Middle frontal gyrus (tissue), 1 donor: Measurements from ENCODE around the gene PDK2.
"Not testable (repeated sequence)": the region's sequence is repeated elsewhere in the genome, so short reads cannot be mapped to it uniquely, and the experiment has no call there.

Source experiments
- DNase-seq: peaks from one replicate; pipeline ENCODE4 v3.0.0-alpha.2; 2015; ENCODE audit warnings: low spot score; ENCODE audit errors: extremely low spot score

The PDK2 gene

DNA sequence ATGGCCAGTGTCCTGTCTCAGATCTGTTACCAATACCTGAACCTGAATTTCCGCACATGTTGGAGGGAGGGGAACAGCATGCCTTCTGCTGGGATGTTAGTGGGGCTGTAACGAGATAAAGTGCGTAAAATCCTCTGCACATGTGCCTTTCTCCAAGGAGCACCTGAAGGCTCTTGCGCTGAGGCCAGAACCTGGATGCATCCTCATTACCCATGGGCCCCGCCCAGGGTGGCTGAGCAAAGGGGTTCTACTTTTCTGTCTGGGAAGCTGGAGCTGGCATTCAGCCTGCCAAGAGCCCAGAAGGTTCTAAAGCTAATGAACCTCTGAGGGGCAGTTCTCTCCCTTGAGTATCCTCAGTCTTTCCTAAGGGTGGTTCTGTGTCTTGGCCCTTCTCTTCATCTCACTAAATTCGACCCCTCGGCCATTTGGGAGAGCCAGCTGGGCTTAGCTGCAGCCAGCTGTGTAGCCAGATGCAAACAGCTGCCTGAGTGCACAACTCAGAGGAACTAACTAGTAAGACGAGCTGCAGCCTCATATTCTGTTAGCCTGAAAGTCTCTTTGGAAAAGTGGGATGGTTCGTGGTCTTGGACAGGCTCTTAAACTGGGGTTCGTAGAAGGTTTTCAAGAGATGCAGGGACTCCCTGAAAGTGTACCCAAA is 36.7 kb upstream of the PDK2 start:
- DNase-seq = no peak

GRCh38 chr17:50059256-50059655 is 35.9 kb upstream of the PDK2 start:
- no peak for DNase-seq

- no peak for DNase-seq
Observed at GRCh38 chr17:50059759-50060273, 35.3 kb upstream of the PDK2 start.

GRCh38 chr17:50060951-50061712 is 34.0 kb upstream of the PDK2 start:
- no peak for DNase-seq

GRCh38 chr17:50061713-50062045 is 33.5 kb upstream of the PDK2 start:
- not testable (repeated sequence) for DNase-seq

DNA sequence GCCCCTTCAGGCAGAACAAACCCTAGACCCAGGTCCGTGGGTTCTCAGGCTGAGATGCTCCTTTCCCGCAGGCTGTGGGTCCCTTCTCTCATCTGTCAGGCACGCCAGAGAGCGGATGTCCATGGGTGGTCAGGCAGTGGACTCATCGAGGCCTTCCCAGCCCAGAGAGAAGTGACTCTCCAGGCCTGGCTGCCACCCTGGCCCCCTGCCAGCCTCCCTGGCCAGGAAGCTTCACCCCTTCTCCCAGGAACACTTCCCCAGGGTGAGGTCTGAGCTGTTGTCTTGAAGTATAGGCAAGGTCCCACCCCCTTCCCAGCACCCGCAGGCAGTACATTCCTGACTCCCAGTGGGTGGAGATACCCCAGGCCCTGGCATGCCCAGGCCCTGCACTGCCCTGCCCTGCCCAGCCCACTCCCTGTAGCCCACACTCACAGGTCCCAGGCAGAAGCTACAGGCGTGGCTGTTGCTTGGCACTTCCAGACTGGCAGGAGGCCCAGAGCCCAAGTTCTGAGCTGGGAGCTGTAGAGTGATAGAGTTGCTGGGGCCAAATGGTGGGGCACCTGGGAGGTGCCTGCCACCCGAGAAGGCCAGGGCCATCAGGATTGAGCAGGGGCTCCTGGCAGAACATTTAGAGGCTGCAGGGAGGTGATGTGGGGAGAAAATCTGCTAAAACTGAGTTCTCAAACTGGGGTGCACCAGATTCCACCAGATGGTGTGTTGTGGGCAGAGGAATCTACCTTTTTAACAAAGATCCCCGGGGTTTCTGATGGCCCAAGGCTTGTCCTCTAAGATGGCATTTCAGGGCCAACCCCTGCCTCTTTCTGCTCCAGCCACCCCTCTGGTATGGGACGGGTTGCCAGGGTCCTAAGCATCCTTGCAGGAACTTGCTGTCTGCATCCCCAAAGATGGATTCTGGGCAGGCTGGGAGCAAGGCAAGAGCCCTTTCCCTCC is 32.6 kb upstream of the PDK2 start:
- DNase-seq = no peak

GRCh38 chr17:50063561-50064252 is 31.4 kb upstream of the PDK2 start:
- no peak for DNase-seq

- DNase-seq = no peak
Observed at GRCh38 chr17:50064253-50065001, 30.7 kb upstream of the PDK2 start.

DNA sequence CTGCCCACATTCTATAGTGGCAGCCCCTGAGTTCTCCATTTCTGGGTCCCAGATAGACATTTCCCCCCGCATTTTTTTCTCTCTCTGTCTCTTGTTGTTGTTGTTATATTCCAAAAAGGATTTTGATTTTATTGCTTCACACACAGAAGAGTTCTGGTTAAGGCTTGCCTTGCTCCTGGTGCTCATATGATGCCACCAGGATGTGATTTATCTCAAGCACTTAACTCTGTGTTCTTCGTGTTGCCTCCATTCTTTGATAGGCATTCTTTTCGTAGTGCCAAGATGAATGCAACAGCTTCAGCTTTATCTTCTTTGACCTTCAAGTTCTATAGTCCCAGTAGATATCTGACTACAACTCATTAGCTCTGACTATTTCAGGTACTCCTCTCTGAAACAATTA is 30.1 kb upstream of the PDK2 start:
- DNase-seq = no peak

DNA sequence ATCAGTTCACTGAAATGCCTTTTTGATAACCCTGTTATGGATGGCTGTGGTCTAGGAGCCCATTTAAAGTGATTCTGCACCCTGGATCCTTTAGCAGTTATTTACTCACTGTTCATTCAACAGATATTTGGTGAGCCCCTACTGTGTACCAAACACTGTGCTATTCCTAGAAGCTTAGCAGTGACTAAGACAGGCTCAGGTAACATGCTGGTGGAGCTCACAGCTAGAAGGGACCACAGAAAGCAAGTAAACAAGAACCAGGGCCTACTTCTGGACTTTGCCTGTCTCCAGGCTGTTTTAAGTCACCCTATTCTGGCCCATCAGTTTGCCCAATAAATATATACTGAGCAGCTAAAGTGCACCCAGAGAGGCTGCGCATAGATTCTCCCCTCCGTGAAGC is 28.2 kb upstream of the PDK2 start:
- no peak for DNase-seq

- DNase-seq = no peak
Observed at GRCh38 chr17:50067996-50068395, 27.2 kb upstream of the PDK2 start.

DNA sequence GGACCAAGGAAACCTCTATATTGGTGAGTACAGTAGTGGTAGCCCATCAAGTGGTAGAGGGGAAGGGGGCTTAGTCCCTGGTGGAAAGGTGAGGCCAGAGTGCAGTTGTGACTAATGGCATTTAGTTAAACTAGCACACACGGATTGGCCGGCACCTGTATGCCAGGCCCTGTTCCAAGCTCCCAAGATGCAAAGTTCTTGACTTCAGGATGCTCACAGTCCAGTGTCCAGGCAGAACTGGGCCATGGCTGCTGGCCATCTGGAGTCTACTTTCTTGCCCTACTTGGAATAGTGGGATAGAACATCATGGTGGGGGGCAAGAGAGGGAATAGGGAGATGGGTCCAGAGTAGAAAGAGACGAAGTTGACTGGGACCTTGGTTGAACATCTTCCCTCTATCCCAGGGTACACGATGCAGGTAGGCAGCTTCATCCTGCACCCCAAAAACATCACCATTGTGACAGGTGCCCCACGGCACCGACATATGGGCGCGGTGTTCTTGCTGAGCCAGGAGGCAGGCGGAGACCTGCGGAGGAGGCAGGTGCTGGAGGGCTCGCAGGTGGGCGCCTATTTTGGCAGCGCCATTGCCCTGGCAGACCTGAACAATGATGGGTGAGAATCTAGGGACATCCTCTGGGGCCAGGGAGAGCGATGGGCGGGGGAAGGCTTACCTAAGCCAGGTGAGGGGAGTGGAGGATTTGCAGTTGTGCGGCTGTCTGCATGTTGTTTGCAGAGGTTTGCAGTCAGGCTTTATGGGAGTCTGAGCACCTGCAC is 24.1 kb upstream of the PDK2 start:
- no peak for DNase-seq

DNA sequence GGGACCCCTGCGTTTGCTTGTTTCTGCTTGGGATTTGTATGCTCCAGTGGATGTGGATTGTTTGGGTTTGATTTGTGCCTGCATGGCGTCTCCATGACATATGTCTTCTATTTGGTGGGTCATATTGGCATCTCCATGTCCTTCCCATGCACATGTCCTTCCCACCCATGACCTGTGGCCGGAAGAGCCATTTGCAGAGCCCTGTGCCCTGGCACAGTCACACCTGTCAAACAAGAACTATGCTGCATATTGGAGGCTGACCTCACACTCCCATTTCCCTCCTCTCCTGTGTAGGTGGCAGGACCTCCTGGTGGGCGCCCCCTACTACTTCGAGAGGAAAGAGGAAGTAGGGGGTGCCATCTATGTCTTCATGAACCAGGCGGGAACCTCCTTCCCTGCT is 23.5 kb upstream of the PDK2 start:
- no peak for DNase-seq

DNA sequence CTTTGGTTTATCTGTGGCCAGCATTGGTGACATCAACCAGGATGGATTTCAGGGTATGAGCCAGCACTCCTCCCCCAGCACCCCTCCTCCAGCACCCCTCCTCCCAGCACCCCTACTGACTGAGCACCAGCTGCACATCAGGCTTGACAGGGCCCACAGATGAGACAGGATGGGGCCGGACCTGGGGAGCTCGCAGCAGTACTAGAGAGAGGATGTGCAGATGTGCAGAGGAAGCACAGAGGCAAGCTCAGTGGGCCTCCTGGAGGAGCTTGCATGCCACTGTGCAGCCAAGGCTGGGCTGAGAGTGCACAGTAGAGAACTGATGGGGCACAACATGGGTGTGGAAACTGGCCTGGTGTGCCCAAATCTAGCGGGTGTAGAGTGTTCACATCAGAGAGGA is 23.0 kb upstream of the PDK2 start:
- no peak for DNase-seq

DNA sequence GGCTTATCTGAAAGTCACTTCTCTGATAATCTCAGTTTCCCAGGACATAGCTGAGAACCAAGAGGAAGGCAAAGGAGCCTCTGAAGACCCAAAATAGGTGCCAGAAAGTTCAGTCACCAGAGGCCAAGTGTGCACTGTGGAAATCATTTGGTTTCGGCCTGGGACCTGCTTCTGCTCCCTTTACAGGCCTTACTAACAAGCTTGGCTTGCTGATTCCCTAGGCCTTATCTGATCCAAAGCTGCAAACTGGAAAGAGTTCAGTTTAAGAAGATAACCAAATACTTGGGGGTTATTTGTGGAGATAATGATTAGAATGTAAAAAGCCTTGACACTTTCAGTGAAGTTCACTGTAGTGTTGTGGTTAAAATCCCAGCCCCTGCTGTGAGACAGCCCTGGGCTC is 22.2 kb upstream of the PDK2 start:
- DNase-seq = no peak

DNA sequence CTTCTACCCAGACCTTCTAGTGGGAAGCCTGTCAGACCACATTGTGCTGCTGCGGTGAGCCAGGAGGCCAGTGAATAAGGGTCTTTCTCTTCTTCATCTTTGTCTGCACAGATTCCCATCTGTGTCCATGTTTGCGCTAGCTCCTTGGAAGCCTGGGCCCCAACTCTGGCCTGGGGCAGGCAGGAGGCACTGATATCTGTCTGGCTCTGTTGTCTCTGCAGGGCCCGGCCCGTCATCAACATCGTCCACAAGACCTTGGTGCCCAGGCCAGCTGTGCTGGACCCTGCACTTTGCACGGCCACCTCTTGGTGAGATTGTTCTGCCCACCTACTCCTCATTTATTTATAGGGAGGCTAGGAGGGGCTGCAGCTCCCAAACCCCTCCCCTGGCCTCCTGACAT is 20.9 kb upstream of the PDK2 start:
- DNase-seq = no peak

GRCh38 chr17:50075446-50076032 is 19.6 kb upstream of the PDK2 start:
- DNase-seq = no peak

DNA sequence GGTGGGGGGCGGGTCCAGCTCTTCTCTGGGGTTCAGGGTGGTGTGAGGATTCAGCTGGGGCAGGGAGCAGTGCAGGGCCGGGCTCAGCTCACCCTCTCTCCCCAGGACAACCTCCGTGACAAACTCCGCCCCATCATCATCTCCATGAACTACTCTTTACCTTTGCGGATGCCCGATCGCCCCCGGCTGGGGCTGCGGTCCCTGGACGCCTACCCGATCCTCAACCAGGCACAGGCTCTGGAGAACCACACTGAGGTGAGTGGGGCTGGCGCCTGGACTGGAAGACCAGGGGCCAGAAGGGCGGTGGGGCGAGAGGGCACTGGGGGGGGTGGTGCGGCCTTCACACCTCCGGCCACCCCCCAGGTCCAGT is 18.9 kb upstream of the PDK2 start:
- no peak for DNase-seq

- DNase-seq = no peak
Observed at GRCh38 chr17:50076591-50077235, 18.4 kb upstream of the PDK2 start.
